Measurements from ENCODE around the gene LRRC74B. TPM values are rescaled to one million over a fixed set of nuclear protein-coding genes. Genes with fewer than 3 reads are reported as not detected.
"Not testable (repeated sequence)": the region's sequence is repeated elsewhere in the genome, so short reads cannot be mapped to it uniquely, and the experiment has no call there.

Gene LRRC74B
- total RNA-seq, 2 experiments from 2014 or later, result not detected

DNA sequence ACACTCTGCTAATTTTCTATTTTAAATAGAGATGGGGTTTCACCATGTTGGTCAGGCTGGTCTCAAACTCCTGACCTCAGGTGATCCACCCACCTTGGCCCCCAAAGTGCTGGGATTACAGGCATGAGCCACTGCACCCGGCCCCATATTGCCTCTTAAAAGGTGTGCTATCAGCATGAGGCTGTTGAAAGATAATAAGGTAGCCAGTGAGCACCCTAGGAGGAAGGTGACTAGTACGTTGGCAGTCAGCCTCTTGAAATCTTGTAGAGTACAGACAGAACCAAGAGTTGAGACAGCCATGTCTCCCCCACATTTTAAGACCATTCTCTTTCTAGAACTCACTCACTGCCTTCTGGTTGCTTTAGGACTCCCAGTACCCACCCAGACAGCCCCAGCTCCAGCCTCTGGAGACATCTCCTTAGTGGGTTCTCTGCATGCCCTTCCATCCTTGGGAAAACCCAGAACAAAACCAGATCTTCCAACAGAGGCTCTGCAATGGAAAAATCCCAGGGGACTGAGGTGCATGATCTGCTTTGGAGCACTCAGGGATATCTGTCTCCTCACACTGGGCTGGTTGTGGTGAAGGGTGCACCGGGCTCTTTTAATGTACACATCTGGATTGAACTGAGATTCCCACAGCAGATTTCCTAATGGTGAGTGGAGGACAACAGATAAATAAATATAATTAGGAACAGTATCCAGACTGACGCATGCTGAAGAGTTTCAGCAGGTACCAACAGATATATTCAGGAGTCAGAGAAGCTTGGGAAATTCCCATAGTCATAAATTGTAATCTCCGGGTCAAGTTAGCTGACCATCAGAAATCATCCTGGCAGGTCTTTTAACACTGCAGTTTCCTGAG lies 49.4 kb downstream of the LRRC74B start:
- ChIA-PET POLR2A (interaction anchor here (0.6 kb wide), 1 partner anchor 92 kb away, joined by 5 read pairs; no protein-coding TSS in a partner anchor), CTCF (no interaction called here)

- ChIA-PET POLR2A (interaction anchor here (0.6 kb wide), 1 partner anchor 93 kb away, joined by 5 read pairs; no protein-coding TSS in a partner anchor), CTCF (no interaction called here)
Observed at GRCh38 chr22:21095773-21096107, 50.0 kb downstream of the LRRC74B start.

DNA sequence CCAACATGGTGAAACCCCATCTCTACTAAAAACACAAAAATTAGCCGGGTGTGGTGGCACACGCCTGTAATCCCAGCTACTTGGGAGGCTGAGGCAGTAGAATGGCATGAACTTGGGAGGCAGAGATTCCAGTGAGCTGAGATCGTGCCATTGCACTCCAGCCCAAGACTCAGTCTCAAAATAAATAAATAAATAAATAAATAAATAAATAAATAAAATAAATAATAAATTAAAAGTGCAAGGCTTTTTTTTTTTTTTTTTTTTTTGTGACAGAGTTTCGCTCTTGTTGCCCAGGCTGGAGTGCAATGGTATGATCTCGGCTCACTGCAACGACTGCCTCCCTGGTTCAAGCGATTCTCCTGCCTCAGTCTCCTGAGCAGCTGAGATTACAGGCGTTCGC lies 51.1 kb downstream of the LRRC74B start:
- CTCF ChIA-PET, result interaction anchor here (0.7 kb wide), 2 partner anchors 12 to 30 kb away, joined by 4 to 6 read pairs; no protein-coding TSS in a partner anchor
- POLR2A ChIA-PET, result not testable (repeated sequence)

- CTCF ChIA-PET, result no interaction called here
- POLR2A ChIA-PET, result no interaction called here
Observed at GRCh38 chr22:21098099-21098671, 52.4 kb downstream of the LRRC74B start.

DNA sequence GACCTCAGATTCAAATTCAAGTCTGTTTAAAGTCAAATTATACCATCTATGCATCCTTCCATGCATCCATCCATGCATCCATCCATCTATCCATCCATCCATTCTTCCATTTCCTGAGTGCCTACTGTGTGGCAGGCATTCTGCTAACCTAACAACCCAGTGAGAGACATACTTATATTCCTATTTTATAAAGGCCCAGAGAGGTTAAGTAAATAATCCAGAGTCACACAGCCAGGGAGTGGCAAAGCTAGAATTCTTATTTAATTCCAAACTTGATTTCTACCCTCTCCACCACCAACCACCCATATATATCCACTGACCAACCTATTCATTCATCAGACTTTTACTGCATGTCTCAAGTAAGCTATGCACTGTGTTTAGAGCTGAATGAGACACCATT lies 53.8 kb downstream of the LRRC74B start:
- ChIA-PET CTCF (no interaction called here), POLR2A (interaction anchor here (0.6 kb wide), 1 partner anchor 89 kb away, joined by 3 read pairs; no protein-coding TSS in a partner anchor)

- ChIA-PET POLR2A (interaction anchor here (0.6 kb wide), 1 partner anchor 90 kb away, joined by 3 read pairs; no protein-coding TSS in a partner anchor), CTCF (no interaction called here)
Observed at GRCh38 chr22:21100149-21101032, 54.6 kb downstream of the LRRC74B start.

GRCh38 chr22:21101877-21102638 lies 56.3 kb downstream of the LRRC74B start:
- ChIA-PET POLR2A (no interaction called here), CTCF (interaction anchor here (0.7 to 1.3 kb wide), 4 partner anchors 81 to 298 kb away, joined by 3 to 4 read pairs (median 3); partner anchors contain the start of gene LZTR1)

DNA sequence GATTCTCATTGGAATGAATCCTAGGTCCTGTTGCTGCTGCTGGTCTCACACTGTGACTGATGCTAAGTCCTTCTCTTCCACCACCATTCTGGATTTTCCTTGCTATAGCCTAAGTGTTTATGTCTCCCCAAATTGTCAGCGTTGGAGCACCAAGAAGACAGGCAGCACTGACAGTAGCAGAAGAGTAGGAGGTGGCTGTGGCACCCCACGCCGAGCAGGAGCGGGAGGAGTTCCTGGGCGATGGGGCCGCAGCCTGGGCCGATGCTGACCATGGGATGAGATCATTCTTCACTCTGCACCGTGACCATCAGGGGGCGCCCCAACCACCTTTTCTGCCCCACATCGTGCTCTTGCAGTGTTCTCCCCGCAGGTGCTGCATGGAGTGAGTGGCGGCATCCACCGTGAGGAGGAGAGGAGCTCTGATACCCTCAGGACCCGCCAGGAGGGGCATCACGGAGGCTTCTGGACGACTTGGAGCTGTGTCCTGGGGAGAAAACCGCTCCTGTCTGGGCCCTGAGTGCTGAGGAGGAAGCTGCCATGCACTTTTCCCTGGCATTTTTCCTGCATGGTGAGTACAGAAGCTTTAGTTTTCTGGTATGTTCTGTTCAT lies 57.0 kb downstream of the LRRC74B start:
- POLR2A ChIA-PET, result no interaction called here
- CTCF ChIA-PET, result interaction anchor here (0.6 to 0.7 kb wide), 2 partner anchors 98 to 99 kb away, joined by 3 read pairs; no protein-coding TSS in a partner anchor

DNA sequence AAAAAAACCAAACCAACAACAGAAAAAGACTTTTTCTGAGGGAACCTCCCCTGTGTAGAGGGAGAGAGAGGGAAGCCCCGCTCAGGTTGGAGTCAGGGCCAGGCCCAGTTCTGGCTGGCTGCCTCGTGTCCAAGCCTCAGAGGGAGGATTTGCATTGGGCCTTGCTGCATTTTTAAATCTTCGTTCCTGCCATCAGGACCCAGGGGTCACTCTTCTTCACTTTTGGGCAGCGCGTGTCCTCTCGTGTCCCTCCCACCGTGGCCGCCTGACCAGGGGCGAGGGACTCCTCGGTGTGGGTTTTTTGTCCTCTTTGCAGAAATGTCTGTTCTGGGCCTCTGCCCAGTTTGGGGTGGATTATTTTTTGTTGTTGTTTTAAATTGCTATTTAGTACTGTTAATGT lies 57.9 kb downstream of the LRRC74B start:
- ChIA-PET CTCF (no interaction called here), POLR2A (no interaction called here)

DNA sequence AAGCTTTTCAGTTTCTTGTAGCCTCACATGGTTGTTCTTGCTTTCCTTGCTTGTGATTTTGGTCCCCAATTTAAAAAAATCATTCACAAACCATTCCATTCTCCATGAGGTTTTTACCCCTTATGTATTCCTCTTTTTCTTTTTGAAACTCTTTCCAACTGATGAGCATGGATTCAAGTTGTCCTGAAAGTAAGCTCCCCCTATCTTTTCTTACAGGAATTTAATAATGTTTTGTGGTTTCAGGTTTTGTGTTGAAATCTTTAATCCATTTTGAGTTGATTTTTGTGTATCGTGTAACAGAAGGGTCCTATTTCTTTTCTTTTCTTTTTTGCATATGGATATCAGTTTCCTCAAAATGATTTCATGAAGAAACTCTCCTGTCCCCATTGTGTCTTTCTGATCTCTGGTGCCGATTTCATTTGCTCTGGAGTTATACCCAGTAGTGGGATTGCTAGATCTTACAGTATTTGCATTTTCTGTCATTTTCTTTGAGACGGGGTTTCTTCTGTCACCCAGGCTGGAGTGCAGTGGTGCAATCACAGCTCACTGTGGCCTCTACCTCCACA lies 58.5 kb downstream of the LRRC74B start:
- POLR2A ChIA-PET, result no interaction called here
- CTCF ChIA-PET, result no interaction called here

GRCh38 chr22:21105294-21105693 lies 59.5 kb downstream of the LRRC74B start:
- ChIA-PET POLR2A (no interaction called here), CTCF (no interaction called here)

GRCh38 chr22:21106000-21106399 lies 60.3 kb downstream of the LRRC74B start:
- ChIA-PET POLR2A (no interaction called here), CTCF (no interaction called here)

DNA sequence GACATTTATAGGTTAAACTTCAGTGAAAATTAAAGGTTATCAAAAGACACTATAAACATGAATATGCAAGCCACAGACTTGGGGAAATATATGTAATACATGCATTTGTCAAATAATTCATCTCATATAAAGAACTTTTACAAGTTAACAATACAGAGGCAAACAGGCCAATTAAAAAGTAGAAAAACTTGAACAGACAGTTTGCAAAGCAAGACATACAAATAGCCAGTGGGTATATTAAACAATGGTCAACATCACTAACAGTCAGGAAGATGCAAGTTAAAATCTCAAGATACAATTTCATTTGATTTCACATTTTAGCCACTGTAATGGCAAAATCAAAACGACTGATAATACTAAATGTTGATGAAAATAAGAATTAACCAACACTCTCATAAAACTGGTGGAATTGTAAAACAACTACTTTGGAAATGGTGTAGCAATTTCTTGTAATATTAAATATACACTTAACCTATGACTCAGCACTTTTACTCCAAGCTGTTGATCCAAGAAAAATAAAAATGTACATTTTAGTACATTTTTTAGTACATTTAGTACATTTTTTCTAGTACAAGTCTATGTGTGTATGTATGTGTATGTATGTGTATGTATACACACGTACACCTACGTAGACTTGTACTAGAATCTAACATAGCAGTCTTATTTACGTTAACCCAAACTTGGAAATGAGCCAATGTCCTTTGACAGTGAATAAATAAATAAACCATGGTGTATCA lies 62.8 kb downstream of the LRRC74B start:
- ChIA-PET CTCF (interaction anchor here (0.6 kb wide), 1 partner anchor 11 kb away, joined by 6 read pairs; no protein-coding TSS in a partner anchor), POLR2A (no interaction called here)

Other genes with a start within 250 kb of the LRRC74B start
- 10 to 100 TPM; 57.9 to 59.0 TPM for gene PI4KA, start 187.1 kb upstream of the LRRC74B start, total RNA-seq
- 10 to 100 TPM; 20.2 to 20.7 TPM for gene SNAP29, start 186.9 kb upstream of the LRRC74B start, total RNA-seq
- gene CRKL, start 128.5 kb upstream of the LRRC74B start, total RNA-seq, result 10 to 100 TPM; 85.3 to 86.2 TPM
- under 1 TPM in 1 of 2 experiments, not detected in 1; 0.08 TPM for gene AIFM3, start 78.7 kb upstream of the LRRC74B start, total RNA-seq
- 10 to 100 TPM; 62.6 to 74.2 TPM for gene LZTR1, start 63.6 kb upstream of the LRRC74B start, total RNA-seq
- gene THAP7, start 43.8 kb upstream of the LRRC74B start, total RNA-seq, result 10 to 100 TPM; 35.3 to 39.2 TPM
- under 1 TPM; 0.38 to 0.40 TPM for gene P2RX6, start 30.8 kb upstream of the LRRC74B start, total RNA-seq
- under 1 TPM; 0.19 to 0.61 TPM for gene SLC7A4, start 13.4 kb upstream of the LRRC74B start, total RNA-seq

All from activated CD8-positive, alpha-beta memory T cell treated with anti-CD3 and anti-CD28 coated beads for 36 hours (primary cell).